NOMO-1 treated with DMSO at 0.1 percent for 48 hours (cell line): ENCODE data around the gene ZNRF4.
"Not testable (repeated sequence)": the region's sequence is repeated elsewhere in the genome, so short reads cannot be mapped to it uniquely, and the experiment has no call there.

ENCODE experiments used
- DNase-seq: peaks from one replicate; lab custom pipeline; 2025; ENCODE audit not compliant: unreplicated experiment; lab: John Stamatoyannopoulos, UW

ZNRF4 gene, protein sequence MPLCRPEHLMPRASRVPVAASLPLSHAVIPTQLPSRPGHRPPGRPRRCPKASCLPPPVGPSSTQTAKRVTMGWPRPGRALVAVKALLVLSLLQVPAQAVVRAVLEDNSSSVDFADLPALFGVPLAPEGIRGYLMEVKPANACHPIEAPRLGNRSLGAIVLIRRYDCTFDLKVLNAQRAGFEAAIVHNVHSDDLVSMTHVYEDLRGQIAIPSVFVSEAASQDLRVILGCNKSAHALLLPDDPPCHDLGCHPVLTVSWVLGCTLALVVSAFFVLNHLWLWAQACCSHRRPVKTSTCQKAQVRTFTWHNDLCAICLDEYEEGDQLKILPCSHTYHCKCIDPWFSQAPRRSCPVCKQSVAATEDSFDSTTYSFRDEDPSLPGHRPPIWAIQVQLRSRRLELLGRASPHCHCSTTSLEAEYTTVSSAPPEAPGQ

DNA sequence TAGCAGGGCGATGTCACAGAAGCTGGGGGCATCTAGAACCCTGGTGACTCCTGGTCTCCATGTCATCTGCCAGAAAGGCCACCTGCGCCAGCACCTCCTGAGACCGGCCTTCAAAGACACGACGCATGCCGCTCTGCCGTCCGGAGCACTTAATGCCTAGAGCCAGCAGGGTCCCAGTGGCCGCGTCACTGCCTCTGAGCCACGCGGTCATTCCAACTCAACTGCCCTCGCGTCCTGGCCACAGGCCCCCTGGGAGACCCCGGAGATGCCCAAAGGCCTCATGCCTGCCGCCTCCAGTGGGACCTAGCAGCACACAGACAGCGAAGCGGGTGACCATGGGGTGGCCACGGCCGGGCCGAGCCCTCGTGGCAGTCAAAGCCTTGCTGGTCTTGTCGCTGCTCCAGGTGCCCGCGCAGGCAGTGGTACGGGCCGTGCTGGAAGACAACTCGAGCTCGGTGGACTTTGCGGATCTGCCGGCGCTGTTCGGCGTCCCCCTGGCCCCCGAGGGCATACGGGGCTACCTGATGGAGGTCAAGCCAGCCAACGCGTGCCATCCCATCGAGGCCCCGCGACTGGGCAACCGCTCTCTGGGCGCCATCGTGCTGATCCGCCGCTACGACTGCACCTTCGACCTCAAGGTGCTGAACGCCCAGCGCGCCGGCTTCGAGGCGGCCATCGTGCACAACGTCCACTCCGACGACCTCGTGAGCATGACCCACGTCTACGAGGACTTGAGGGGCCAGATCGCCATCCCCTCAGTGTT is at the start of gene ZNRF4:
TSS of gene ZNRF4 (plus strand) at position 51 of the 763 bp plus-strand sequence. CDS start at position 126, 75 bp downstream.
- DNase-seq, result no peak

DNA sequence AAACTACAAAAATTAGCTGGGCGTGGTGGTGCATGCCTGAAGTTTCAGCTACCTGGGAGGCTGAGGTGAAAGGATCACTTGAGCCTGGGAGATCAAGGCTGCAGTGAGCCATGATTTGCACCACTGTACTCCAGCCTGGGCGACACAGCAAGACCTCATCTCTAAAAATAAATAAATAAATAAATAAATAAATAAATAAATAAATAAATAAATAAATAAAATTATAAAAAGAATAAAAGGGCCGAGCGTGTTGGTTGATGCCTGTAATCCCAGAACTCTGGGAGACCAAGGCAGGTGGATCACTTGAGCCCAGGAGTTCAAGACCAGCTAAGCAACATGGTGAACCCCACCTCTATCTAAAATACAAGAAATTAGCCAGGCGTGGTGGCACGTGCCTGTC is 49.0 kb upstream of the ZNRF4 start:
- not testable (repeated sequence) for DNase-seq

DNA sequence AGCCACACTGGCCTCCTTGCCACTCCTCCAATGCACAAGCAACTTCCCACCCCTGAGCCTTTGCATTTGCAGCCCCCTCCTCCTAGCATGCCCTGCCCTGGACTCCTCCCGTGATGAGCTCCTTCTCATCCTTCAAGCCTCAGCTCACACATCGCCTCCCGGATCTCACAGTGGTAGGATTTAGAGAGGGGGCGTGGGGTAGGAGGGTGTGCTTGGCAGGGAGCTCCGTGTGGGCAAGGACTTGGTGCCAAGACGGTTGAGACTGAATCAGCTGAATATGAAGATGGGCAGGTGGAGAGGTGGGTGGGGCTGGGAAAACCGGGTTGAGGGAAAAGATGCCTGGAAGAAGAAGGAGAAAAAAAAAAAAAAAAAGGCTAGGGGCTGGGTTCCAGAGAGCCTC is 48.4 kb upstream of the ZNRF4 start:
- no peak for DNase-seq

DNA sequence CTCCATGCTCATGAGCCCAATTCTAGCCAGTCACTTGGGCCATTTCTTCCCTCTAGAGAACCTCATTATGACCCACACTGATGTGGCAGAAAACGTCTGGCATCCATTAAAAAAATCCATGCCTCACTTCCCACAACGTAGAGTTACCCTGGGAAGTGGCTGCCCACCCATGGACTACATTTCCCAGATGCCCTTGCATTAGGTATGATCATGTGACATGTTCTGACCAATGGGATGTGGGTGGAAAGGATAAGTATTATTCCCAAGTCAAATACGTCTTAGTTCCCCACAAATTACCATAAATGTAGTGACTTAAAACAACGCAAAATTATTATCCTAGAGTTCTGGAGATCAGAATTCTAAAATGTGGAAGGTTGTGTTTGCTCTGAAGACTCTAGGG is 47.9 kb upstream of the ZNRF4 start:
- no peak for DNase-seq

DNA sequence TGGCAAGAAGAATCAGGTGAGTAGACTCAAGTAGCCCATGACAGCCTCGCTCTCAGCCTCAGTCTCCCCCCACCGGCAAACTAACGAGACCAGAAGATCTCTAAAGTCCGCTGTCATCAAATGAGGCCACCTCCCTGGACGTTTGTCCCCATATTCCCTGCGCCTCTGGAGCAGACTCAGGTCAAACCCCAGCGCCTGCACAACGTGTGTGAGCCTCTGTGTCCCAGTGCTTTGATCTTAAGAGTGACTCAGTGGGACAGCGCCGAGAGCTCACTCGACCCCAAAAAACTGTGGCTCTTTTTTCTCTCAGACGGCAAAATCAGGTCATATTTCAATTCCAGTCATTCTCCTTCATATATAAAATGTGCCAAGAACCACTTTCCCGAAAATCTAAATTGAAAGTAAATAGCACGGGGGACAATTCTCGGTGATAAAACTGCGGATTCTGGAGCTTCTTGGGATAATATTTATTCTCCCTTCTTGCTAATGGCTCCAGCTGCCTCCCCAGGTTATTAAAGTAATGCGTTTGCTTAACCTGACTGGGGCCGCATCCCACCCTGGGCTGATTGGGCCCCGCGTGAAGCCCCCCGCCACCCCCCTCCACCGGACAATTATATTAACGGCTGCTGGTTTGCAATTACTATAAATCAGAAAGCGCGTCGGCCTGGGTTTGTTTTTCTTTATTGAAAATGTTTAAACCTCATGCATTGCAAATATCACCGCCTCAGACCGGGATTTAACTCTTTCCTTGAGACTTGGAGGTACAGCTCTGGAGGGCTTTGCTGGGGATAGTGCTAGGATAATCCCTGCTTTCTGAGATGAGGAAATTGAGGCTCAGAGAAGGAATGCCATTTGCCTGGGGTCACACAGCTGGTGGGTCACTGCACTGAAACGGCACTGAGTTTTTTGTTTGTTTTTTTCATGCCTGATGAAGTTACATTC is 37.5 kb upstream of the ZNRF4 start:
- DNase-seq, result no peak

DNA sequence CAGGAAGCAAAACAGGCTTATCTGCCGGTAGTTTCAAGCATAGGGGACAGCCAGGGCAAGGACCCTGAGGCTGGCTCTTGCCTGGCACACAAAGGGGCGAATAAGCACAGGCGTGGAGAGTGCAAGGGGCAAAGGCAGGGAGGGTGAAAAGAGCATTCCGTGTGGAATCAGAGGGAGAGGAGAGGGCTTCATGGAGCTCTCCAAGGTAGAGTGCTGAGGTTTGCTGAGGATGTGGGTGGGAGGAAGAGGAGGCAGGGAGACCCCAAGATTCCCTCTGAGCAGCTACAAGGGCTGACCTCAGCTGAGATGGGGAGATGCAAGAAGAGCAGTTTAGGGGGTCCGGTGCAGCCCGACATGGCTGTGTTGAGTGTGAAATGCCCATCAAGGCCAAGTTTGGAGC is 36.5 kb upstream of the ZNRF4 start:
- DNase-seq, result no peak

DNA sequence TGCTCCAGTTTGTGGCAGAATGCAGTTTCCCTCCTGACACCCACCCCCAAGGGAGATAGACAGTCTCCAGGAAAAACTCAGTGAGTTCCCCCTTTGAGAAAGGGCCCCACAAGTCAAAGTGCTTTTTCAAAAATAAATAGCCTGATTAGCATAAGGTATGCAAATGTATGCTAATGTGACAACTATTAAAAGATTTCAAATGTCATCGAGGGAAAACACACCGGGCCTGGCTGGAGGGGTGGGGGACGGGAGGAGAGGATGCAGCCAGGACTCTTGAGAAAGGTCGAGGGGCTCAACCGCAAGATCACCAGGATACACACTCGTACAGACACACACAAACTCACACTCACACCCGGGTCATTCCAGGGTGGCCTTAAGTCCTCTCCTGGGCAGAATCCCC is 34.3 kb upstream of the ZNRF4 start:
- no peak for DNase-seq

DNA sequence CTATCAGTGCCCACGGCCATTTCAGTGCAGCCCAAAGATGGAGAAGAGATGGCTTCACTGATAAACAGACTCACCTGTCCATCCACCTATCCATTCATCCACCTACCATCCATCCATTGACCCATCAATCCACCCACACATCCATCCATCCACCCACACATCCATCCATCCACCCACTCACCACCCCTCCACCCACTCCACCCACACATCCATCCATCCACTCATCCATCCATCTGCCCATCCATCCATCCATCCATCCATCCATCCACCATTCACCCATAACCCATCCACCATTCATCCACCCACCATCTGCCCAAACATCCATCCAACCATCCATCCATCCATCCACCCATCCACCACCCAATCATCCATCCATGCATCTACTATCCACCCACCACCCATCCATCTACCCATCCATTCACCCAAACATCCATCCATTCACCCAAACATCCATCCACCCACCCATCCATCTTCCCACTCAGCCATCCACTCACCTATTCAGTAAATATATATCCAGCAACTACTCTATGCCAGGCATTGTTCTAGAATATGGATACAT is 31.6 kb upstream of the ZNRF4 start:
- DNase-seq, result no peak

DNA sequence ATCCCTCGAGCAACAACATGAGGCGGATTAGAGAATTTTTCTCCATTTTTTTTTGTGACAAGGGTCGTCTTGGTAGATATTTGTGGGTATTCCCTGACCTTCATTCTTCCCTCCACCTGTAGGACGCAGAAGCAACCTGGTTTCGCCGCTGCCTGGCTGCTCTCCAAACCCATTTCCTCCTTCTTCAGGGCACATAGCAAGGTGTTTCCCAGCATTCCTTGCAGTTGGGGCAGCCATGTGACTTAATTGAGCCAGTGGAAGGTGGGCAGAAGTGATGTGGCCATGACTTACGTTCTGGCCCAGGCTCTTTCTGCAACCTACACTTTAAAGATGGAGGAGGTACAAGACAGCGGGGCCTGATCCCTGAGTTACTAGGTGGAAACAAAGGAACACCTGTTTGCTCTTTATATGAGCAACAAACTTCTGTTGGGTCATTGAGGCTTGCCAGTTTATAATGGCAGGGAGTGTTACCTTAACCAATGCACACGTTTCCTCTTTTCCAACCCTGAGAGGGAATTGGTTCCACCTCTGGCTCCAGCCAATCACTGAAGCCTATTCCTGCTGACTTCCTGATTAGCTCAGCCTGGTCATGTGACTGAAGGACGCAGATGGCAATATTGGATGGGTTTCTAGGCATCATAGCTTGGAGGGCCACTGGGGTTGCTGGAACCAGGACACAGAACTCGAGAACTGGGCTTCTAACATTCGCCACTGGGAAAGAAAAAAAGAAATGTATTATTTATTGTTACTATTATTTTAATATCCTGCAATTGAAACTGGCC is 30.8 kb upstream of the ZNRF4 start:
- no peak for DNase-seq

DNA sequence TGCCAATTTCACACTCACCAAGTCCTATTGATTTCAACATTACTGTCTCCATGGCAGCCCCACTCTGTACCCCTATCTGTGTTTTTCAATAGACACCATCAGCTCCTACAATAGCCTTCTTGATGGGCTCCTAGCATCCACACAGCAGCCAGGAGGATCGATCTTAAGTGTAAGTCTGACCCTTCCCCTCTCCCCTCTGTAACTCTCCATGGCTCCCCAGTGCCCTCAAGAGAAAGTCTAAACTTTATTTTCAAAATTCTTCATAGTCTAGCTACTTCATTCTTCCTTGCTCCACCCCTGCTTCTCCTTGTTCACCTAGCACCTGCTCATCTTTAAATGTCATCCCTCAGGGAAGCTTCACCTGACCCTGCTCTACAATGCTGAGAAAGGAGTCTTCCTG is 30.0 kb upstream of the ZNRF4 start:
- DNase-seq, result no peak

DNA sequence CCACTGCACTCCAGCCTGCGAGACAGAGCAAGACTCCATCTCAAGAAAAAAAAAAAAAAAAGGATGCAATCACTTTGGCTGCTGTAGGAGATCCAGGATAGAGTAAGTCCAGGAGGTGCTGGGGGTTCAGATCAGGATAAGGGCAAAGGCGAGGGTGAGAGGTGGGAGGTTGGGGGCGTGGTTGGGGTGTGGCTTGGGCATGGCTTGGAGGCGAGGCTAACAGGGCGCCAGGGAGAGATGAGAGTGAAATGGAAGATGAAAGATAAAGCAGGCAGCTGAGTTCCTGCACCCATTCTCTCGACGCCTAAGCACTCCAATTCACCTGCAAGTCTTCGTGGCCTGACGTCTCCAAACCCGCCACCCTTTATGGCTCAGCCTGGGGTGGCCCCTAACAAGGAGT is 25.0 kb upstream of the ZNRF4 start:
- DNase-seq, result no peak

DNA sequence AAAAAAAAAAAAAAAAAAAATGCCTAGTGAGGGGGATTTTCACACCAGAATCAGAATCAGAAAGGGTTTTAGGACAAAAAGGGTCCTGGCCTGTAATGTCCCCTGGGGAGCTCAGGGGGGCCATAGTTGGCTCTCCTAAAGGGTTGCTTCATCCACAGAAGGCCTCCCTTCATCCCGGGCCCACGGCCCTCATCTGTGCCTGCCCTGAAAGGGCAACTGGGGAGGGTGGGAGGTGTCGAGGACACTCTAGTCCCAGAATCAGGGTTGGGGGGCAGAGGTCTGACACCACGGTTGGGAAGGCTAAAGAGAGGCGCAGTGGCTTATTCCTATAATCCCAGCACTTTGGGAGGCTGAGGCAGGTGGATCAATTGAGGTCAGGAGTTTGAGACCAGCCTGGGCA is 22.5 kb upstream of the ZNRF4 start:
- no peak for DNase-seq

DNA sequence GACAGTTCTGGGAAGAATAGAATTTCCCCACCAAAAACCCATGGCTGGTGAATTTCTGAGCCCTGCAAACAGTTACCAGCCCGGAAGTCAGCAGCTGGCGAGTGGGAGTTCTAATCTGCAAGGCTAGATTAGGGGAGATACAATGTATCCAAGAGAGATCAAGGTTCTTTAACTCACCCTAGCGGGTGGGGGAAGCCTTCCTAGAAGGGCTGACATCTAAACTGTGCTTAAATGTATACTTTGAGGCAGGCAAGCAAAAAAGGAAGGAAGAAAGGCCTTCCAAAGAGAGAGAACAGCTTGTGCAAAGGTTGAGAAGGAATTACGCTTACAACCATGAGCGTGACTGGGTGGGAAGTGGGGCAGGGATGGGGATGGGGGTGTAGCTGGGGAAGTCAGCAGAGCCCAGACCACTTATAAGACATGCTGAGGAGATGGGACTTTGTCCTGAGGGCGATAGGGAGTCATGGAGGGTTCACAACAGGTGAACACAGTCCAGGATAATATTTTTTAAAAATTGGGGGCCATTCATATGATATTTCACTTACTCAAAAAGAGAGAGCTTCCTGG is 20.8 kb upstream of the ZNRF4 start:
- DNase-seq, result no peak

DNA sequence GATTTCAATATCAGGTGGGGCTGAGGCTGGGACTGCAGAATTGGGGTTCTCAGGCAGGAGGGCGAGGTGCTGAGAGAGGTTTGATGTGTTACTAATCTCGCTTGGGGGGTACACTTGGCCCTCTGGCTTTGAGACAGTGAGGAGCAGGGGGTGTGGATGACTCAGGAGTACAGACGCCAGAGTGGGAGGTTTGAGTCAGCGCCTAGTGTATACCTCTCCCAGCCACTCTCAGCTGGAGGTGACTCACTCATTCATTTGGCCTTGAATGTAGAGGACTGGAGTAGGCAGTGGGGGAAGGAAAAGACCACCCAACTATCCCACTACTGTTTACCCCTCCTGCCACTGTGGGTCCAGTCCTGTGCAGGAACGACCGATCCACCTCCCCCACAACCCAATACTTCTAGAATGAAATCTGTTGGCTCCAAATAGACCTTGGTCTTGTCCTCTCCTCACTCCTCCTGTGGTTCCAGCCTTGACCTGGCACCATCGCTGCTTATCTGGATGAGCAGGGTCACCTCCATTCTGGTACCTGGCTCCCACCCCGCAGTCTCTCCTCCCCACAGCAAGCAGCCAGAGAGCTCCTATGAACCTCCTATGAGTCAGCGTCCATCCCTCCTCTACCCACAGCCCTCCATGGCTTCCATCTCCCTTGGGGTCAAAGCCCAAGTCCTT is 20.1 kb upstream of the ZNRF4 start:
- no peak for DNase-seq

DNA sequence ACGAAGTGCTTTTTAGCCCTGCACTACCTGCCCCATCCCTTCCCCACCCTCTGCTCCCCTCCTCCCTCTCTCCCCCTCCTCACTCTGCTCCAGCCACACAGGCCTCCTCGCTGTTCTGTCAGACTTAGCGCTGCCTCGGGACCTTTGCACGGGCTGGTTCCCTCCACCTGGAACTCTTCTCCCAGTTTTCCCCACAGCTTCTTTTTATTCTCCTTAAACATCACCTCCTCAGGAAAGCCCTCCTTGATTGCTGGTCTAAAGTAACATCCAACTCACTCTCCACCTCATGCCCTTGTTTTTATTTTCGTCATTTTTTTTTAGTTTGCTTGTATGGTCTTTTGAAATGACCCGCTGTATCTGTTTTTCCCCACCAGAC is 19.6 kb upstream of the ZNRF4 start:
- DNase-seq, result no peak

DNA sequence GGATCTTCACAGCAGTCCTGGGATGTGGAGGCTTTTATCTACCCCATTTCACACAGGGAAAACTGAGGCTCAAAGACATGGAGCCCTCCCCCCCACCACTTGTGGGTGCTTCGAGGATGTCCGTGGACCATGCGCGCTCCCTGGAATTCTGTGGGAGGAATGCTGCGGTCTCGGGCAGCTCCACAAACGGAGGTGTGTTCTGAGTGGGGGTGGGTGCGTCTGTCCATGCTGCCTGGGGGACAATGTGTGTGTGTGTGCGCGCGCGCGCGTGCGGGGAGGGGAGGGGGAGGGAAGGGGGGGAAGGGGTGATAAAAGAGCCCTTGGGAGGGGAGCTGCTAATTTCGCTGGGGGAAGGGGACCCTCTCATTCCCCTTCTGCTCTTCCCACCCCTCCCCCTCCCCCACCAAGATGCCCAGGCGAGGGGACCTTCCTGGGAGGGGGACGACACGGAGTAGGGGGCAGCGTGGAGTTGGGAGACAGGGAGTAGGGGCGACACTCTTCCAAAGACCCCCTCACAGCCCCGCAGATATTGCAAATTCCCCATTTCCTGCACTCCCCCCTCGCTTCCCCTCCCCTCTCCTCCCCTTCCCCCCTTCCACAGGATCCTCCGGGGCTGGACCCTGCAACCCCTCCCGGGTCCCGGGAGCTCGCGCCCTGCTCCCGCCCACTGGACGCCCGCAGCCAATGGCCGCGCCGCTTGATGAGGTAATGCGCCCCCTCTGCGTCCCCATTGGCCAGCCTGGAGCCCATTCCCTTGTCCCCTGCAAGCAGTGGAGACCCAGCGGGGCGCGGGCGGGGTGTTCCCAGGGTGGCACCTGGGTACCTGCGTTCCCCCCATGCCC is 18.9 kb upstream of the ZNRF4 start:
- no peak for DNase-seq

DNA sequence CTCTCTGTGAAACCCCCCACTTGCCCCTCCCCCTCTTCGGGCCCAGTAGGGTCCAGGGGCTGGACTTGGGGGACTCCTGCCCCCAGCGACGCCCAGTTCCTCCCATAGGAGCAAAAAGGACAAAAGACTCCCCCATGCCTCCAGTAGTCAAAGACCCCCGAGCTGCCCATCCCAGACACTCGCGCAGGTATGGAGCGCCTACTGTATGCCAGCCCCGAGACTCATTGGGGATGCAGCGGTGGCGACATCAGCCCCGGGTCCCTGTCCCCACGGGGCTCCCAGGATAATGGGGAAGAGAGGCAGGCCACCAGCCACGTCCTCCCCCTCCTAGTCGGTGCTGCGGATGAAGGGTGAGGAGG is 18.3 kb upstream of the ZNRF4 start:
- no peak for DNase-seq

DNA sequence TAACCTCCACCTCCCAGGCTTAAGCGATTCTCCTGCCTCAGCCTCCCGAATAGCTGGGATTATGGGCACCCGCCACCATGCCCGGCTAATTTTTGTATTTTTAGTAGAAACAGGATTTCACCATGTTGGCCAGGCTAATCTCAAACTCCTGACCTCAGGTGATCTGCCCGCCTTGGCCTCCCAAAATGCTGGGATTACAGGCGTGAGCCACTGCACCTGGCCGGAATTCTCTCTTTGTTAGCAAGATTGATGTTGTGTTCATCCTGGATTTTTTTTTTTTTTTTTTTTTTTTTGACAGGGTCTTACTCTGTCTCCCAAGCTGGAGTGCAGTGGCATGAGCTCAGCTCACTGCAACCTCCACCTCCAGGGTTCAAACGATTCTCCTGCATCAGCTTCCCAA is 16.5 kb upstream of the ZNRF4 start:
- not testable (repeated sequence) for DNase-seq

DNA sequence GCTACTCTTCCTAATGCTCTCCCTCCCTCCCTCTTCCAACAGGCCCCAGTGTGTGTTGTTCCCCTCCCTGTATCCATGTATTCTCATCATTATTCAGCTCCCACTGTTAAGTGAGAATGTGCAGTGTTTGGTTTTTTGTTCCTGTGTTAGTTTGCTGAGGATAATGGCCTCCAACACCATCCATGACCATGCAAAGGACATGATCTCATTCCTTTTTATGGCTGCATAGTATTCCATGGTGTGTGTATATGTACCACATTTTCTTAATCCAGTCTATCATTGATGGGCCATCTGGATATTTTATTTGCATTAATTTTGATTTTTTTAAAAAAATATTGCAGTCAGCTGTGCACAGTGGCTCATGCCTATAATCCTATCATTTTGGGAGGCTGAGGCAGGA is 15.8 kb upstream of the ZNRF4 start:
- no peak for DNase-seq
